ENCODE measurements around the gene FAM107B.

GRCh38 chr10:14592026-14592425 is 182.7 kb downstream of the FAM107B start:
- TF ChIP-seq, protein P1, sequence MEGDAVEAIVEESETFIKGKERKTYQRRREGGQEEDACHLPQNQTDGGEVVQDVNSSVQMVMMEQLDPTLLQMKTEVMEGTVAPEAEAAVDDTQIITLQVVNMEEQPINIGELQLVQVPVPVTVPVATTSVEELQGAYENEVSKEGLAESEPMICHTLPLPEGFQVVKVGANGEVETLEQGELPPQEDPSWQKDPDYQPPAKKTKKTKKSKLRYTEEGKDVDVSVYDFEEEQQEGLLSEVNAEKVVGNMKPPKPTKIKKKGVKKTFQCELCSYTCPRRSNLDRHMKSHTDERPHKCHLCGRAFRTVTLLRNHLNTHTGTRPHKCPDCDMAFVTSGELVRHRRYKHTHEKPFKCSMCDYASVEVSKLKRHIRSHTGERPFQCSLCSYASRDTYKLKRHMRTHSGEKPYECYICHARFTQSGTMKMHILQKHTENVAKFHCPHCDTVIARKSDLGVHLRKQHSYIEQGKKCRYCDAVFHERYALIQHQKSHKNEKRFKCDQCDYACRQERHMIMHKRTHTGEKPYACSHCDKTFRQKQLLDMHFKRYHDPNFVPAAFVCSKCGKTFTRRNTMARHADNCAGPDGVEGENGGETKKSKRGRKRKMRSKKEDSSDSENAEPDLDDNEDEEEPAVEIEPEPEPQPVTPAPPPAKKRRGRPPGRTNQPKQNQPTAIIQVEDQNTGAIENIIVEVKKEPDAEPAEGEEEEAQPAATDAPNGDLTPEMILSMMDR (IDR thresholded peaks at IDR 0.05; ENCODE audit: poor library complexity) = no peak
- no peak for TF ChIP-seq EZH2 (IDR thresholded peaks at IDR 0.05; ENCODE audit: borderline replicate concordance)

All from hepatocyte (in vitro differentiated cells).